ENCODE measurements around the gene PGM1. TPM values are rescaled to one million over a fixed set of nuclear protein-coding genes. Genes with fewer than 3 reads are reported as not detected.

PGM1 gene
- polyA plus RNA-seq, 1 of the 3 experiments (the other 2 are of a cell fraction), result 20.7 TPM

- Histone ChIP-seq H3K36me3 (replicated peaks in 1 of 2; ENCODE audit: control insufficient read depth in 1 of 2, insufficient read depth in 2 of 2, low read length in 1 of 2) (peaks cover 19 to 33% of the 10 kb centered on the region in 2 experiments), H3K79me2 (ENCODE audit: insufficient read depth) (no peaks in the 10 kb centered on the region), H3K9ac (no peak overlapping the region), H3K9me2 (no peaks in the 10 kb centered on the region), H3K4me1 (ENCODE audit: control insufficient read depth in 1 of 2, insufficient read depth in 2 of 2, low read depth in 1 of 2, low read length in 1 of 2) (peaks cover 2 to 15% of the 10 kb centered on the region in 2 experiments; a peak in 3 of 4 replicates), H3K27ac (ENCODE audit: low read depth in 2 of 2, low read length in 1 of 2) (no peak overlapping the region), H3K9me3 (no peaks in the 10 kb centered on the region), H3F3A (replicated peaks; ENCODE audit: insufficient read depth) (no peaks in the 10 kb centered on the region), H2AFZ (ENCODE audit: low read depth) (no peak overlapping the region), H3K27me3 (ENCODE audit: insufficient read depth) (no peaks in the 10 kb centered on the region), H3K4me2 (no peak overlapping the region), H3K4me3 (ENCODE audit: low read depth in 2 of 2, low read length in 1 of 2) (no peak overlapping the region), H4K20me1 (ENCODE audit: insufficient read depth) (no peaks in the 10 kb centered on the region)
- ChIA-PET CTCF (interaction anchor here (0.7 to 2.3 kb wide), 5 partner anchors 31 to 618 kb away, joined by 3 to 9 read pairs (median 3); no protein-coding TSS in a partner anchor), POLR2A (no interaction called here)
- 92% methylated on average over 1 of the region's 1 CpG for WGBS (ENCODE audit: low lambda C conversion rate)
- no peak for TF ChIP-seq MAX (IDR thresholded peaks at IDR 0.05; ENCODE audit: low read depth)
- TF ChIP-seq FOXM1 (IDR thresholded peaks at IDR 0.05; ENCODE audit: low read depth), result no peak
- TF ChIP-seq TCF12 (IDR thresholded peaks at IDR 0.05), result no peak
- TF ChIP-seq REST (IDR thresholded peaks at IDR 0.05; ENCODE audit: low read depth, low read length), result no peak
- TF ChIP-seq EP300 (IDR thresholded peaks at IDR 0.05; ENCODE audit: borderline replicate concordance in 1 of 2, low read depth in 1 of 2, low read length in 1 of 2), result no peak
- TF ChIP-seq MEF2A (IDR thresholded peaks at IDR 0.05; ENCODE audit: borderline replicate concordance, low read depth), result no peak
- no peak for TF ChIP-seq EZH2phosphoT487 (IDR thresholded peaks at IDR 0.05; ENCODE audit: borderline replicate concordance, low read depth)
- no peak for TF ChIP-seq ZBTB33 (IDR thresholded peaks at IDR 0.05; ENCODE audit: borderline replicate concordance, low read depth)
- TF ChIP-seq USF1 (IDR thresholded peaks at IDR 0.05; ENCODE audit: borderline replicate concordance, low read depth), result no peak
- TF ChIP-seq YY1 (IDR thresholded peaks at IDR 0.05; ENCODE audit: low read depth), result no peak
- TF ChIP-seq IRF3 (IDR thresholded peaks at IDR 0.05; ENCODE audit: low read depth, low read length), result no peak
- TF ChIP-seq RCOR1 (IDR thresholded peaks at IDR 0.05; ENCODE audit: low read length), result no peak
- TF ChIP-seq RAD21 (IDR thresholded peaks at IDR 0.05; ENCODE audit: low read length), result no peak
- TF ChIP-seq POLR2AphosphoS5 (IDR thresholded peaks at IDR 0.05; ENCODE audit: low read depth, low read length), result no peak
- TF ChIP-seq FOXJ3 (CRISPR knock-in tag; IDR thresholded peaks at IDR 0.05), result no peak
- TF ChIP-seq SIN3A (IDR thresholded peaks at IDR 0.05; ENCODE audit: borderline replicate concordance, low read depth, low read length), result no peak
- no peak for TF ChIP-seq SMC3 (IDR thresholded peaks at IDR 0.05; ENCODE audit: low read depth, low read length)
- no peak for TF ChIP-seq NFIC (IDR thresholded peaks at IDR 0.05; ENCODE audit: borderline replicate concordance)
- DNase-seq, result no peak
These were observed 35.4 kb downstream of the PGM1 start for GRCh38 chr1:63628607-63629006.
